Upper lobe of right lung (tissue), 1 donor: ENCODE results near the gene NUP214. TPM values are rescaled to one million over a fixed set of nuclear protein-coding genes. Genes with fewer than 3 reads are reported as not detected.

Experiments used
- ATAC-seq: fragments of 200-7000 bp; cut with Tn5 transposase; one replicate; pipeline ENCODE4 v1.9.1; 2020; ENCODE audit warnings: mild to moderate bottlenecking, moderate library complexity
- DNase-seq: peaks from one replicate; pipeline ENCODE4 v3.0.0-alpha.2; 2020
- H3K27ac ChIP-seq: fragments of 200-600 bp; one replicate; pipeline ENCODE4 v1.8.0; 2022
- H3K27me3 ChIP-seq: fragments of 200-600 bp; one replicate; pipeline ENCODE4 v1.8.0; 2022; ENCODE audit warnings: mild to moderate bottlenecking
- H3K36me3 ChIP-seq: fragments of 200-600 bp; one replicate; pipeline ENCODE4 v1.8.0; 2022
- H3K4me1 ChIP-seq: fragments of 200-600 bp; one replicate; pipeline ENCODE4 v1.8.0; 2022
- H3K4me3 ChIP-seq: fragments of 200-600 bp; one replicate; pipeline ENCODE4 v1.8.0; 2022; ENCODE audit warnings: mild to moderate bottlenecking
- H3K9me3 ChIP-seq: fragments of 200-600 bp; one replicate; pipeline ENCODE4 v1.8.0; 2022
- CTCF ChIP-seq: fragments of 200-600 bp; IDR thresholded peaks from one replicate; pipeline ENCODE4 v1.8.0; 2022; ENCODE audit warnings: antibody characterized with exemption
- intact Hi-C: fragments of 100-400 bp; cut with DNase I; formaldehyde crosslinking; loops from one replicate; pipeline ENCODE4 v1.11.0; 2022
- total RNA-seq: library from RNA; stranded (reverse); fragmentation: NEBNext Ultra II Directional; extraction: Animal tissue kit (Norgen Biotek cat#: 25700); gene quantifications from one replicate; pipeline ENCODE4 v1.2.1, GENCODE V29; 2021
- donor health status: DM: no; HTN: yes; CAD: no; lungs with severe emphysema.

Gene NUP214
- total RNA-seq, 1 donor from 2014 or later, result 52.2 TPM

GRCh38 chr9:131091352-131091992, 33.9 kb upstream of the NUP214 start:
- TF ChIP-seq CTCF, result no peak
- intact Hi-C loops, result no loop called here
- Histone ChIP-seq H3K27me3 (peaks cover 24% of the 10 kb centered on the region), H3K4me3 (no peak overlapping the region), H3K9me3 (no peaks in the 10 kb centered on the region), H3K27ac (no peak overlapping the region), H3K4me1 (no peaks in the 10 kb centered on the region), H3K36me3 (no peaks in the 10 kb centered on the region)
- DNase-seq, result no peak
- ATAC-seq, result no peak

- no peak overlapping the region for H3K27ac ChIP-seq
- no peaks in the 10 kb centered on the region for H3K36me3 ChIP-seq
- no peak overlapping the region for H3K4me3 ChIP-seq
- no peak for TF ChIP-seq CTCF
- no peaks in the 10 kb centered on the region for H3K9me3 ChIP-seq
- DNase-seq, result no peak
- intact Hi-C loops, result no loop called here
- peaks cover 4% of the 10 kb centered on the region for H3K4me1 ChIP-seq
- peaks cover 26% of the 10 kb centered on the region for H3K27me3 ChIP-seq
- no peak for ATAC-seq
Measured at GRCh38 chr9:131092030-131092429, 33.4 kb upstream of the NUP214 start.

- DNase-seq (no peak), ATAC-seq (no peak)
- Histone ChIP-seq H3K4me1 (peaks cover 5% of the 10 kb centered on the region), H3K27me3 (peaks cover 28% of the 10 kb centered on the region), H3K4me3 (no peak overlapping the region), H3K36me3 (no peaks in the 10 kb centered on the region), H3K27ac (no peak overlapping the region), H3K9me3 (no peaks in the 10 kb centered on the region)
- intact Hi-C loops, result no loop called here
- no peak for TF ChIP-seq CTCF
Measured at GRCh38 chr9:131092548-131093440, 32.6 kb upstream of the NUP214 start.

GRCh38 chr9:131094015-131094414, 31.4 kb upstream of the NUP214 start:
- no peak overlapping the region for H3K27ac ChIP-seq

GRCh38 chr9:131094622-131095021, 30.8 kb upstream of the NUP214 start:
- no peak for TF ChIP-seq CTCF
- H3K4me3 ChIP-seq, result no peak overlapping the region
- no peaks in the 10 kb centered on the region for H3K36me3 ChIP-seq
- H3K27ac ChIP-seq, result no peak overlapping the region
- ATAC-seq (no peak), DNase-seq (no peak)
- intact Hi-C loops, result no loop called here
- peaks cover 28% of the 10 kb centered on the region for H3K27me3 ChIP-seq
- H3K9me3 ChIP-seq, result no peaks in the 10 kb centered on the region
- H3K4me1 ChIP-seq, result peaks cover 5% of the 10 kb centered on the region

More at GRCh38 chr9:131094015-131094414, 31.4 kb upstream of the NUP214 start:
- ATAC-seq, result no peak
- peaks cover 5% of the 10 kb centered on the region for H3K4me1 ChIP-seq
- no peak for TF ChIP-seq CTCF
- H3K36me3 ChIP-seq, result no peaks in the 10 kb centered on the region
- intact Hi-C loops, result no loop called here
- DNase-seq, result no peak
- H3K27me3 ChIP-seq, result peaks cover 28% of the 10 kb centered on the region
- no peaks in the 10 kb centered on the region for H3K9me3 ChIP-seq
- no peak overlapping the region for H3K4me3 ChIP-seq
